Measurements from ENCODE around the gene SYT13. TPM values are rescaled to one million over a fixed set of nuclear protein-coding genes. Genes with fewer than 3 reads are reported as not detected.

SYT13 gene
- total RNA-seq, 1 donor from 2014 or later, result 12.1 TPM

DNA sequence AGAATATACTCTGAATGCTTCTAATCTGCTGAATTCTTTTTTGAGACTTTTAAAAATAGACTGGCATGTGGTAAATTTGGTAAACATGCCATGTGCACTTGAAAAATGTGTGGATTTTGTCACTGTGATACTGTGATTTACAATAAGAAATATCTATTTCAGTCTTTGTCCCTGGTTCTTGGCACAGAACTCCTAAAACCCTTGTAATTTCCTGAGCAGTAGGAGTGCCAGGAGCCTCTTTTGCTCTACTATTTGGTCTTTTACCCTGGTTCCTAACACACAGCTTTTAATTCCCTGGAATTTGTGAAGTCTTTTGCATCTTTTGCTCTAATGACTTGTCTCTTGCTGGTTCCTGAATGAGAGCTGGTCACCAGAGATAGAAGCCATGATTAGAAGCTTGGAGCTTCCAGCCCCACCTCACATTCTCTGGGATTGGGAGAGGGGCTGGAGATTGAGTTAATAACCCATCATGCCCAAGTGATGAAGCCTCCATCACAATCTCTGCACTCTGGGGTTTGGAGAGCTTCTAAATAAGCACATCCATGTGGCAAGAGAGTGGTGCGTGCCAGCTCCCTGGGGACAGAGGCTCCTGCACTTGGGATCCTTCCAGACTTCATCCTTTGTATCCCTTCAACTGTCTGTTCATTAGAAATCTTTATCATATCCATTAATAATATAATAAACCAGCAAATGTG is 27.2 kb upstream of the SYT13 start:
- no peak for DNase-seq (ENCODE audit: low read depth)

DNA sequence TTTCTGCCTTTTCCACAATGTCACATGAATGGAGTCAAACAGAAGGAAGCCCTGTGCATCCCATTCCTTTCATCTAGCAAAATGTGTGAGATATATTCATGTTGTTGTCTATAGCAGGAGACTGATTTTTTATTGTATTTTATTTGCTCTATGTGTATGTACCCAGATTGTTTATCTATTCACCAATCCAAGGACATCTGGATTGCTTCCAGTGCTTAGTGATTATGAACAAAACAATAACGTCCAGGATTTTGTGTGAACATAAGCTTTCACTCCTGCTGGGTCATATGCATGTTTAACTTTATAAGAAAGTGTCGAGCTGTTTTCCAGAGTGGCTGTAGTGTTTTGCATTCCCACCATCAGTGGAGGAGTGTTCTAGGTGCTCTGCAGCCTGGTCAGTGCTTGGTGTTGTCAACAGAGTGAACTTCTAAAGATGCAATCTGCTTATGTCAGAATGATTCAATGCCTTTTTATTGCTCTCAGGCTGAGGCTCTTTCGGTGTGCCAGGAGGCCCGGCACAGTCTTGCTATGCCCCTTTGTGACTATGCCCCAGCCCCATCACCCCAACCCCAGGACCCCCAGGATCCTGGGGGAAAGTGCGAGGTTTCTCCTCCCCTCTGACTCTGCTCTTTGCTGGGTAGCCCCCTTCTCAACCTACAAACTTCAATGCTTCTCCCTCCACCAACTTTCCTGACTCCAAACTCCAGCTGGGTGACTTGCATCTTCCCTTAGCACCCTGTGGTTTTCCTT is 19.9 kb upstream of the SYT13 start:
- no peak for DNase-seq (ENCODE audit: low read depth)

DNA sequence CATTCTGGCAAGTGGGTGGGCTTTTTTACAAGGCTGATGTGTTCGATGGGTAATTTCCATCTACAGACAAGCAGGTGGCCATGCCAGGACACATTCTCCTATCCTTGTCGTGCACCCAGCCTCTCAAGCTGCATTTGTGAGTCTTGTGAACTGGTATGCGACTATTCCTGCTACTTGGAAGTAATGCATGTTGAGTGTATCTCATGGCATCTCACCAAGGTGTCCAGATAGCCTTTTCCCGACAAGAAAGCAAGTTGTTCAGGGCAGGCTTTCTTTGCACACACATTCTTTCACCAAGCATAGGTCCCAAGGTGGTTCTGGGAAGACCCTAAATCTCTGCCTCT is 18.8 kb upstream of the SYT13 start:
- DNase-seq (ENCODE audit: low read depth), result no peak

DNA sequence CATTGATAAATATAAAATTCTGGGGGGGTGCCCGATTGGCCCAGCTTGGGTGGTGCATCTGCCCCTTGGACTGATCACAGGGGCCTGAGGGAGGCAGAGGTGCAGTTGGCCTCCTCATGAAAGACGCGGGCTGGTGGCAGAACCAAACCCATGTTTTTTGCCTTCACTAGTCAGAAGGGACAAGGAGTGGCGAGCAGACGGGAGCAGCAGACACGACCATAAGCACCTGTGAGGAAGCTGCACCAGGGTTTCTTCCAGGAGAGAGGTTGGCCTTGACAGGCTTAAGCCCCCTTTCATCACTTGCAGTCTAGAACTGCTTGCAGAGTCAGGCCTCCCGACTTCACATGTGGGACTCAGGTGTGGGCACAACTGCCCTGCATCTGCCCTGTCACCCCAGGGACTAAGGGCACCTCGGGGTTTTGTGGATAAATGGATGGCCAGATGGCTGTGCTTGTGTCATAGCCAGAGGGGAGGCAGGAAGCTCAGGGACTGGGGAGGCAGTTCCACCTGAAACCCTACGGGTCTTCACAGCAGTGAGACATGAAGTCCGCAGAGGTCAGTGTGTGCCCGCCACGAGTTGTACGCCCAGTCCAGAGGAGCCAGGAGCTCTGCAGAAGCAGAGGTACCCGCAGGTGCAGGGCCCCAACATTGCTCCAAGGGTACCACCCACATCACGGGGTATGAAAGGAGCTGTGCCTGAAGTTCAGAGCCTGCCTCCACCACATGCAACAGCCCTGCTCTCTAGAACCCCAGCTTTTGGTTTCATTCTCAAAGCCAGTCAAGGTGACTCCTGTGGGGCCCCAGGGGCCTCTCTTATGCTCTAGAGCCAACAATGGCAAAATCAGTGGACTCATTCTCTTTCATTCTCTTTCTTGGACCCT is 18.2 kb upstream of the SYT13 start:
- no peak for DNase-seq (ENCODE audit: low read depth)

DNA sequence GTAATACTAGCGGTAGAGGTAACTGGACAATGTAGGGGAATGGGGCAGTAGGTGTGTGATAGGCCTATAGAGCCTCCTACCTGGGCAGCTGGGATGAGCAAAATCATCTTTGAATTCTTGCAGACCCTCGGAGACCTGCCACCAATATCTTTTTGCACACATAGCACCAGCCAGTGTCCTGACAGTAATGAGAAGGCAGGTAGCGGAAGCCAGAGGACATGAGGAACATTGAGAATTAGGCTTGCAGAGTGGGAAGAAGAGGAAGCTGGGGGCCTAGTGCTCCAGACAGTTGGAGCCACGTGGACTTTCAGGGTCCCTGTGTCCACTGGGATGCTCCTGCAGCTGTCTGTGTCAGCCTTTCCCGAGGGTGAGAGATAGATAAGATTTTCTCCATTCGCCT is 17.2 kb upstream of the SYT13 start:
- DNase-seq (ENCODE audit: low read depth), result no peak

DNA sequence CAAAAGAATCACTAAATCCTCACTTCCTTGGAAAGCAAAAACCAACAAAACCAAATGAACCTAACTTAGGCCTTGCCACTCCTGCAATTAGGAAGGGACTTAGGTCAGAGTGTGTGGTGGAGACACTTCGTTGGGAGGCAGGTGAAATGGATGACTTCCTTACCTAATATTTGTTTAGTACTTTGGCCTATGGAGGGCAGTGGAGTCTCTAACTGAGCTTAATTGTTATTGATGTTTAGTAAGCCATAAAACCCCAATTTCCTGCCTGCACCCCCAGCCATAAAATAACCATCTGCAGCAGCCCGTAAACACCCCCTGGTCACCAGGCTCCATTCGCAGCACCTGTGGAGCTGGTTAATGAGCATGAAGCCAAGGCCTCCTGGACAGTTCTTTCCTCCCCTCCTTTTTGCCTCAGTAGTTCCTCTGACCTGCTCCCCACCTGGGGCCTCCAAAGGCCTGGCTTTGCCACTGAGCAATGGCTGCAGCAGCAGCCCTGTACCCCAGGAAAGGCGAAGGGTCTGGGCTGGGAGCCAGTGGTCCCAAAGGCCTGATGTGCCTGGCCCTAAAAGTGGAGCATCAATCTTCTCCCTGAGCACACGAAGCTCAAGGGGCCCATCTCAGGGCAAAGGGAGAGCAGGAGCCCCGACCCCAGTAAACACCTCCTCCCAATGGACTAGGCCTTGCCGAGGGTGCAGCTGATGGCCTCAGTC is 15.6 kb upstream of the SYT13 start:
- no peak for DNase-seq (ENCODE audit: low read depth)

DNA sequence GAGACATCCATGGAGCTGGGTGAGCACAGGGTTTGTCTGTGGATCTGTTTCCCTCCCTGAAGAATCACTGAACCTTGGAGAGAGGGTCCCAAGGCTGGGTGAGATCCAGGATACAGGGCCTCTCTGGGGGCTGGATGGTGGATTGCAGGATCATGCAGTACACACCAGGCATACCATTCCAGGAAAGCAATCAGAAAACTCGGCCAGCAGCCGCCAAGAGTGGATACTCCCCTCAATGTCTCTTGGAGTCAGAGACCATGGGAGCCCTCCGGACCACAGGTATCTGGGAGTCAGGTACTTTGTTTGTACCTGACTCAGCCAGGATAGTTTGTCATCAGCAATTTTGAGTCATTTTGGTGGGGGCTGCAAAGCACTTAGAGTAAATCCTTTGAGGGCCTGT is 14.6 kb upstream of the SYT13 start:
- no peak for DNase-seq (ENCODE audit: low read depth)

DNA sequence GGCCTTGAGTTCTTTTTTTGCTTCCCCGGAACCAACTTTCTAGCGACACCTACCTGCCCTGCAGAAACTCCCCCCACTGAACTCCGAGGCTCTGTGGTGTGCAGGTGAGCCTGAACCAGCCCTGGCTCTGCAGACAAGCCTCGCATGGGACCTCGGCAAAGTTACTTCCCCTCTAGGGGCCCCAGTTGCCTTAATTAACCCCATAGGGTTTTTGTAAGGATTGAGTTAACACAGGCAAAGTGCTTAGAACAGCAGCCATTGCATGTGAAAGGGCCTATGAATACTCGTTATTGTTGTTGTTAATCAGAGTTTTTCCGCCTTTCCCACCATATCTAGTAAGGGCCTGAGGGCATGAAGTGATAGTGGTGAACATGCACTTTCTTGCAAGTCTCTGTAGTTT is 12.6 kb upstream of the SYT13 start:
- DNase-seq (ENCODE audit: low read depth), result no peak

DNA sequence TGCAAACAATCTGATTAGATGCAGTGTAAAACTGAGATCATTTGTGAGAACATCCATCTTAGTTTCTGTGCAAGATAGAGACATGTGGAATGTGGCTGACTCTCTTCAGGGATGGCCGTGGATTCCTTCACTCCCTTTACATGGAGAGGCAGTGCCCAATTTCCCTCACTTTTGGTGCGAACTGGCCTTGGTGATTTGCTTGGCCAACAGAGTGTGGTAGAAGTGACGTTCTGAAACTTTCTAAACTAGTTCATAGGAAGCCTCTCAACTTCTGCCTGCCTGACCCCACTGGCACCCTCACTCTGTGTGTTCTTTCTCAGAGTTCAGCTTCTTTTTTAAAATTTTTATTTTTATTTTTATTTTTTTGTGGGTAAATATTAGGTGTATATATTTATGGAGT is 9.9 kb upstream of the SYT13 start:
- no peak for DNase-seq (ENCODE audit: low read depth)

DNA sequence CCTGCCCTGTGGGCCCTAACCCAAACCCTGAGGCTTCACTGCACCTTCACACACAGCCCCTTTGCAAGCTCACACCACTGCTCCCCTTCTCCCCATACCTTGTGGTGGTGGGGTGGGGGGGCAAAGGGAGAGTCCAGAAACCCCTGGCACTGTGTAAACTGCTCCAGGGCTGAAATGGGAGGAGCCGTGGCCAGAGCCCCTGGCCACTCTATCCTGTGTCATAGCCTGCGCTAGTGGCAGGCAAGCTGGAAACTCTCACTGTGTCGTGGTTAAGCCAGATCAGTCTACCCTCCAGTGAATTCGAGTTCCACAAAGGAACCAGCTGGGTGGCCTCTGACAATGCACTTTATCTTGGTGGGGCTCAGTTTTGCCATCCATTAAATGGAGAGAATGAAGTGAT is 8.4 kb upstream of the SYT13 start:
- DNase-seq (ENCODE audit: low read depth), result no peak

DNA sequence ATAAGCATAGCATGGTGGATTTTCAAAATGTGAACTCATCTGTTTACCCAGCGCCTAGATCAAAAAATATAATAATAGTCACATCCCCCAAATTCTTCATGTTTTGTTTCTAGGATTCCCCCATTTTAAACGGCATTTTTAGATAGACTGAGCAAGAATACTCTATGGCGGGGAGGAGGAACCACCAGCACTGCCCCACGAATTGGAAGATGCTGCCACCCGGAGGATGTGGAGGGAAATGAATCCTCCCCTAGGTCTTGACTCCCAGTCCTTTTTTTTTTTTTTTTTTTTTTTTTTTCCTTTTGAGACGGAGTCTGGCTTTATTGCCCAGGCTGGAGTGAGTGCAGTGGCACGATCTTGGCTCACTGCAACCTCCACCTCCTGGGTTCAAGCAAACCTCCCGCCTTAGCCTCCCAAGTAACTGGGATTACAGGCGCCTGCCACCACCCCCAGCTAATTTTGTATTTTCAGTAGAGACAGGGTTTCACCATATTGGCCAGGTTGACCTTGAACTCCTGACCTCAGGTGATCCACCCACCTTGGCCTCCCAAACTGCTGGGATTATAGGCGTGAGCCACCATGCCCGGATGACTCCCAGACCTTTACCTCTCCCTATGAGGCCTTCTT is 7.5 kb upstream of the SYT13 start:
- peak; percentile 78 for DNase-seq (ENCODE audit: low read depth)

DNA sequence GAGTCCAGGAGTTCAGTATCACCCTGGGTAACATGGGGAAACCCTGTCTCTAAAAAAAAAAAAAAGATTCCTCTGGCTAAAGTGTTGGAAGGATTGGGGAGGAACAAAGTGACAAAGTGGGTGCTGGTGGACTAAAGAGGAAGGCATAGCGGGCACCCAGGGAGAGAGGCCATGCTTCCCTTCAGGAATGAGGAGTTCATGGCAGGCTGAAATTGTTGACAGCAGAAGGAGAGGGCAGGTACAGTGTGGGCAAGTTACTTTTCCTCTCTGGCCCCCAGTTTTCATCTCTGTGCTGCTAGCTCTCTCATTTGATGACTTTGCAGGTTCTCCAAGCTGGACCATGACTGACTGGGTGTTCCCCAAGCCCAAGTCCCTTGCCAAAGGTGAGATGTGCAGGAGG is 4.4 kb upstream of the SYT13 start:
- no peak for DNase-seq (ENCODE audit: low read depth)

DNA sequence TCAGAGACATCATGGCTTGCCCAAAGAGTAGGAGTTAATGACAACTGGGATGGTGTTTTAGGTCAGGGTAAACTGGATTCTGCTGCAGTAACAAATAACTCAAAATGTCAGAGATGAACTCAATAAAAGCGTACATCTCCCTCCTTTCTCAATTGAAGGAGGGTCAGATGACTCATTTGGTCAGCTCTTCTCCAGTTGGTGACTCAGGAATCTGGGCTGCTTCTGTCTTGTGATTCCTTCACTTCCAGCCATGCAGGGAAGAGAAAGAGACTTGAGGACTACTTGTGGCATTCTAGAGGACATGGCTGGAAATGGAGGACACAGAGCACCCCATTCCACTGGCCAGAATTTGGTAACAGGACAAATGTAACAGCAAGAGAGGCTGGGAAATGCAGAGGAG is 3.2 kb upstream of the SYT13 start:
- DNase-seq (ENCODE audit: low read depth), result peak; percentile 84

DNA sequence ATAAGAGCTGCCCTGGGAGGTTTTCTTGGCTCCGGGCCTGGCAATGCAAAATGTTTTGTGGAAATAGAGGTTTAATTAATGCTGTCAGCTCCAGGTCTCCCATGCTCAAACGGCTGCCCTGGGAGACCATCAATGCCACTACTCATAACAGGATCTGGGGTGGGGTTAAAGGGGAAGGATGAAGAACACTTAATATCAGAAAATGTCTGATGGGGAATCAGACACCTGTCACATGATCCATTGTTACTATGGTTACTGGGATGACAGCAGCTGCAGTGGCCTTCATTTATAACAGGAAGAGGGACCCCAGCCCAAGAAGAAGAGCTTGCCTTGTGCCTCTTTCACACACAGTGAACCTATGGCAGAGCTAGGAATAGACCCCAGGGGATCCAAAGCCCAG is 2.2 kb upstream of the SYT13 start:
- no peak for DNase-seq (ENCODE audit: low read depth)

DNA sequence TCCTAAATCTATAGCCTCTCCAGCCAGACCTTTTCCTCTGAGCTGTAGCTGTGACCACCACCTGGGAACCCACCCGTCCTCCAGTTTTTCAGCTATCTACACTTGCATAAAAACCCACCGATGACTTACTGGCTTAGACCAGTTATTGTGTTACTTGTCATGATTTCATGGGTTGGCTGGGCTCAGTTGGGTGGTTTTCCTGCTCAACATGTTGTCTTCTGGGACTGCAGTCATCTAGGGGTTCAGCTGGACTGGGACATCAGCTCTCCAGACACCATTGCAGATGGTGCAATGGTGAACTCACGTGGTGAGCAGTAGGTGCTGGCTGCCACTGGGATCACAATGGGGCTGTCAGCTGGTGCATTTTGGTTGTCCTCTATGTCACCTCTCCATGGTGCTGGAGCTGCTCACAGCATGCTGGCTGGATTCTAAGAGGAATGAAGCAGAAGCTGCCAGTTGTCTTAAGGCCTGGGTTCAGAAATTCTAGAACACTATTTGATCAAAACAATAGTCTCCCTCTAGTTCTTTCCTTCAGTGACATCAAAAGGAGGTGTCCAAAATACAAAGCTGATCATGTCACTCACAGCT is 1.3 kb upstream of the SYT13 start:
- DNase-seq (ENCODE audit: low read depth), result no peak

DNA sequence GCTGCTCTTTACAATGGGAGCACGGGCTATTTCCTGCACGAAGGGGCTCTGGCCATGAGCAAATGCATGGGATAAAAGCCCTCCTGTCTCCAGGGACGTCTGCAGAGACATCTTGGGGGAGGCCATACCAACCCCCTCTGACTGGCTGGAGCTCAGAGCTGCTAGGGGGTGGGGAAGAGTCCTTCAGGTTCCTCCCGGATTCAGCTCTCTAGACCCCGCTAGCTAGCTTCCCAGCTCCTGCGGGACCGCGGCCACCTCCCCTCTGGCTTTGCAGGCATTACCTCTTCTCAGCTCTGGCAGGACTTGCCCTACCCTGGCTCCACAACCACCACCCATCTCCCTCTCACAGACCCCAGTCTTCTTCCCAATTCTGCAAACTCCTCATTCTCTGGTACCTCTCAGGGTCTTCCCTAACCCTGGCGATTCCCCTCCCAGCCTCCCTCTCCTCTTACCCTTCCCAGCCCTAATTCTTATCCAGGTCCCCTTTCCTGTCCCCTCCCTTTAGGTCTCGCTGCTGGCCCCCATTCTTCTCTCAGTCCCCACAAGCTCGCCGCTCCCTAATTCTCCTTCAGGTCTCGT is 802 bp downstream of the SYT13 start:
- no peak for DNase-seq (ENCODE audit: low read depth)

DNA sequence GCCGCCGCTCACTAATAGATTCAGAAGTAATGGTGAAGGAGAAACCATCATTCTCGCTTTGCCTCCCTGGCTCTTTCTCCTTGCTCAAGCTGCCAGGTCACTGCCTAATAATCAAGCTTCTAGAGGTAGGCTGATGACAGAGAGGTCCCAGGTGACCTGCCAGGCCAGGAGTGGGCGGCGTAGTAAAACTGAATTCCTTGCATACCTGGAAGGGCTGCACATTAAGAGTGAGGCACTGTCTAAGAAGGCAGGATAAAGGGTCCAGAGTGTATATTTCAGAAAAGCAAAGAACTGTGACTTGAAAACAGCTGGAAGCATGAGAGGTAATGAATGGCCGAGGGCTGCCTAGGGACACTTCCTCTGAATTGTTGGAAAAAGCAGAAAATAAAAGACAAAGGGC is 4.1 kb downstream of the SYT13 start:
- DNase-seq (ENCODE audit: low read depth), result peak; percentile 69

DNA sequence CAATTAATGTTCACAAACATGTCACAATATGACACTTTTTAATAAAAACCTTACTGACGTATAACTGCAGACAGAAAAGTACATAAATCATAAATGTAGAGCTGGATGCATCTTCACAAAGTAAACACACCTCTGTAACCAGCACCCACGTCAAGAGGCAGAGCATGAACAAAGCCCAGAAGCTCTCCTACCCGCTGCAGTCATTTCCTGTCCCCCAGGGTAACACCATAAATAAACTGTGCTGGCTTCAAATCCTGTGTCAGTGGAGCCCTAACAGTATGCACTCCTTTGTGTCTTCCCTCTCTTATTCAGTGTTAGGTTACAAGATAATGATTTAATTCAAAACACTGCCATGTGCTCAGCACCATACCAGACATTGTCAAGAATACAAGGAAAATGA is 5.7 kb downstream of the SYT13 start:
- no peak for DNase-seq (ENCODE audit: low read depth)

DNA sequence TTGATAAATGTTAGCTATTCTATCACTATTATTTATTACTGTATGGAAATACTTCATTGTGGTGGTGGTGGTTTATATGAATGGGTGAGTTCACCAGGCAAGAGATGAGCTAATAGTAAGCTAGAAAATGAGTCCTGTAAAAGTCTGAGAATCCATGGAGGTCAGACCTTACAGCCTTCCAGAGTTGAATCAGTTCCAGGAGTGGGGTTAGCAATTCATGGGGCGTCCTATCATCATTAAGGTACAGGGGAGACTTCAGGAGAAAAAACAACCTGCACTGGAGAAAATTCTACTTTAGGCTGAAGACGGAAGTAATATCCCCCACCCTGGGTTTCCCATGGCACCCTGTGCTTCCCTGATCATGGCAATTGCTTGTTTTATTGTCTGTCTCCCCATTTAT is 6.5 kb downstream of the SYT13 start:
- DNase-seq (ENCODE audit: low read depth), result no peak

DNA sequence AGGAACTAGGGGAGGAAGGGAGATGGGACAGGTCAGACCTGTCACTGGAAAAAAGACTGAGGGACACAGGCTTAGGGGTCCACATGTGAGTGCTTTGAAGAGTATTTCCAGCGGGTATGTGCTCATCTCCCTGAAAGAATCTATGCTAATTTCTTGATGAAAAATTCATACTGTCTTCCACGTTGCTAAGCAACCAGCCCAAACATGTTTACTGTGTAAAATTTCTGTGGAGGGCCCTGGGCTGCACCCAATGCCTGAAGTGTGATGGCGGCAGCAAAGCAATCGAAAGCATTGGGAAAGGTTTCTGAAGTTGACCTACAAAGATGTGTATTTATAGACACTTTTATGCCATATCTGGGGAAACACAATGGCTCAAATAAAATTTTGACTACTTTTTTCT is 7.4 kb downstream of the SYT13 start:
- no peak for DNase-seq (ENCODE audit: low read depth)

DNA sequence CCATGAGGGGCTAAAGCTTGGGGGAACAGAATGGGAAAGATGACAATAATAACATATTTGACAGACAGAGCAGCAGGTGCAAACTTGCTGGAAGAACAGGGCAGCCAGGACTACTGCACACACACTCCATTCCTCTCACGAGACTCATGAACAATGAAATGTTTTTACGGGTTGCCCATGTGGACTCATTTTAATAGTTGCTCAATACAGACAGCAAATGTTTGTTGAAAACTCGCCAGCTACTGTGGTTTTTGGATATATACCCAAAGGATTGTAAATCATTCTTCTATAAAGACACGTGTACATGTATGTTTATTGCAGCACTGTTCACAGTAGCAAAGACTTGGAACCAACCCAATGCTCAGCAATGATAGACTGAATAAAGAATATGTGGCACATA is 10.3 kb downstream of the SYT13 start:
- DNase-seq (ENCODE audit: low read depth), result no peak

Measured in renal cortical epithelial cell (primary cell).